Measurements from ENCODE around the gene BCL2.

The BCL2 gene

GRCh38 chr18:63312019-63312409, 7.6 kb downstream of the BCL2 start:
- no peak for TF ChIP-seq ZNF8 (CRISPR knock-in tag; IDR thresholded peaks at IDR 0.05)
- no peak for TF ChIP-seq CREB5 (CRISPR knock-in tag; IDR thresholded peaks at IDR 0.05; ENCODE audit: low read depth)
- TF ChIP-seq TCF4 (CRISPR knock-in tag; IDR thresholded peaks at IDR 0.05; ENCODE audit: borderline replicate concordance), result no peak
- no peak for TF ChIP-seq OSR1 (CRISPR knock-in tag; IDR thresholded peaks at IDR 0.05)
- no peak for TF ChIP-seq ZNF565 (CRISPR knock-in tag; conservative IDR thresholded peaks at IDR 0.05; ENCODE audit: low read depth)
- no peak for TF ChIP-seq PPARA (CRISPR knock-in tag; IDR thresholded peaks at IDR 0.05; ENCODE audit: borderline replicate concordance)
- TF ChIP-seq CSRNP3 (CRISPR knock-in tag; IDR thresholded peaks at IDR 0.05), result no peak
- TF ChIP-seq ZFP3 (CRISPR knock-in tag; IDR thresholded peaks at IDR 0.05), result no peak
- no peak for TF ChIP-seq ESRRG (CRISPR knock-in tag; IDR thresholded peaks at IDR 0.05)
- TF ChIP-seq TSHZ2 (CRISPR knock-in tag; IDR thresholded peaks at IDR 0.05), result no peak
- TF ChIP-seq ZC3H10 (CRISPR knock-in tag; IDR thresholded peaks at IDR 0.05), result no peak
- TF ChIP-seq SNAI2 (CRISPR knock-in tag; IDR thresholded peaks at IDR 0.05), result no peak
- no peak for ATAC-seq

DNA sequence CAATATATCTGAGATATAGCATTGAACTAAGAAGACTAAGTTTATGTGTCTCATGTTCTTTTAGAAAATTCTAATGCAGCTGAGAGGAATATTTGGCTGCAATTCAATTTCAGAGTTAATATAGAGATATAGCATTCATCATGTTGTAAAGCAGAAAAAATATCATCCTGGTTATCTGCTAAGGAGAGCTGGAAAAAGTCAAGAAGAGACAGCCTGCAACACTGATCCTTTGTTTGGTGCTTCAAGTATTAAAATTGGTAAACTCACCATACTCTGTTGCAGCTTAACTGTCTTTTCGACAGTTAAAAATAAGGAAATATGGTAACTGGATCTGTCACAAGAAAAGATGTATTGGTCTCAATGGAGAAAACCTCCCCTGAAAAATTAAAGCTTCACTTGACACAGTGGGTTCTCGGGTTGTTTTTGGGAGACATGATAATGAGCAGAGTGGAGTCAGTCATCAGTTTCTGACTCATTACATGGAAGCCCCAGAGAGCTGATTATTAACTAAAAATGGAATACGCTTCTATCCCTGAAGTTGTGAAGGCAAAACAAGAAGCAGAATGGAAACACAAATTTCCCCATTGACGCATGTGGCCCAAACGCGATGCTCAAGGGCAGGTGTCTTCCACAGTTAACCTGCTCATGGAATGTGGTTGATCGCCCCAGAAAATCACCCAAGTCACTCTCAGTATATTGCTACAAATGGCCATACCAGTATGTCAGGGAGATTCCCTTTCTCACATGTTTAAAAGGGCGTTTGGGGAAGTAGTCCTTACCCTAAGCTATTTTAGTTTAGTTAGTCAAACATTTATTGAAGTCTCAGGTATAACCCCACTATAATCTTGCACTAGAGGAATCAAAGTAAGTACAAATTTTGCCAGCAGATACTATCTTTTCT, 8.2 kb downstream of the BCL2 start:
- no peak for TF ChIP-seq ZFP3 (CRISPR knock-in tag; IDR thresholded peaks at IDR 0.05)
- peak; percentile 77 for TF ChIP-seq ISL1 (CRISPR knock-in tag; IDR thresholded peaks at IDR 0.05)
- peak; percentile 32; the same call in 1 of the 2 replicates for TF ChIP-seq TCF4 (CRISPR knock-in tag; IDR thresholded peaks at IDR 0.05; ENCODE audit: borderline replicate concordance)
- TF ChIP-seq, protein P1, sequence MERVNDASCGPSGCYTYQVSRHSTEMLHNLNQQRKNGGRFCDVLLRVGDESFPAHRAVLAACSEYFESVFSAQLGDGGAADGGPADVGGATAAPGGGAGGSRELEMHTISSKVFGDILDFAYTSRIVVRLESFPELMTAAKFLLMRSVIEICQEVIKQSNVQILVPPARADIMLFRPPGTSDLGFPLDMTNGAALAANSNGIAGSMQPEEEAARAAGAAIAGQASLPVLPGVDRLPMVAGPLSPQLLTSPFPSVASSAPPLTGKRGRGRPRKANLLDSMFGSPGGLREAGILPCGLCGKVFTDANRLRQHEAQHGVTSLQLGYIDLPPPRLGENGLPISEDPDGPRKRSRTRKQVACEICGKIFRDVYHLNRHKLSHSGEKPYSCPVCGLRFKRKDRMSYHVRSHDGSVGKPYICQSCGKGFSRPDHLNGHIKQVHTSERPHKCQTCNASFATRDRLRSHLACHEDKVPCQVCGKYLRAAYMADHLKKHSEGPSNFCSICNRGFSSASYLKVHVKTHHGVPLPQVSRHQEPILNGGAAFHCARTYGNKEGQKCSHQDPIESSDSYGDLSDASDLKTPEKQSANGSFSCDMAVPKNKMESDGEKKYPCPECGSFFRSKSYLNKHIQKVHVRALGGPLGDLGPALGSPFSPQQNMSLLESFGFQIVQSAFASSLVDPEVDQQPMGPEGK (CRISPR knock-in tag; IDR thresholded peaks at IDR 0.05; ENCODE audit: borderline replicate concordance), result no peak
- TF ChIP-seq ZNF8 (CRISPR knock-in tag; IDR thresholded peaks at IDR 0.05), result no peak
- no peak for TF ChIP-seq SNAI2 (CRISPR knock-in tag; IDR thresholded peaks at IDR 0.05)
- TF ChIP-seq GLIS3 (CRISPR knock-in tag; IDR thresholded peaks at IDR 0.05), result no peak
- no peak for TF ChIP-seq ESRRG (CRISPR knock-in tag; IDR thresholded peaks at IDR 0.05)
- no peak for TF ChIP-seq BACH2 (CRISPR knock-in tag; IDR thresholded peaks at IDR 0.05; ENCODE audit: borderline replicate concordance)
- ATAC-seq, result no peak

DNA sequence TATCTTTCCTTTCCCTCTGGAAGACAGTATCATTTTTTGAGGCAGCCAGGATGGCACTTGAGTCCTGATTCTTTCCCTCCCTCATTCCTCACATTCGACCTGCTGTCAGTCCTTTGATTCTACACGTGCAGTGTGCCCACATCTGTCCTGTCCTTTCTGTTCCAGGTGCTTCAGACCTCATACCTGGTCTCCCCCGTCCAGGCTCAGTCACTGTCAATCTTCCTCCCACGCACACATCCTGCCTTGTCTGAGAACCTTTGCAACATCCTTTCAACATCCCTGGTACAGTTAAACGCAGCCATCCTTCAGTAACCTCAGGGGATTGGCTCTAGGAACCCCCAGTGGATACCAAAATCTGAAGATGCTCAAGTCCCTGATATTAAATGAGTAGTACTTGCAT, 10.1 kb downstream of the BCL2 start:
- ATAC-seq, result no peak

More for the DNA sequence above, 10.1 kb downstream of the BCL2 start:
- no peak for TF ChIP-seq POU6F1 (CRISPR knock-in tag; IDR thresholded peaks at IDR 0.05; ENCODE audit: borderline replicate concordance, low read depth)

Data from SK-N-SH treated with all-trans-retinoic acid at 6 μM for 48 hours (cell line).